Measurements from ENCODE around the gene MON2.

DNA sequence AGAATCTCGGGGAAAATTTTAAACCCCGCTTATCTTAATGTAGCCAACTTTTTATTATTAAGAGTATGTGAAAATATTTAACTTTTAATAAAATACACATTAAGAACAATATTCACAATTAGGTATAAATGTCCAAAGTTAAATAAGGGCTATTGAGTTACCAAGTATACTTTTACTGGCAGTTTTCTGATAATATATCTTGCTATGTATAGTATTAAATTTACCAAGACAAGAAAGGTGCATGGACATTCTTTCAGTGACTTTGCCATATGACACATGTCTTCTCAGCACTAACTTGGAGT, 115.4 kb downstream of the MON2 start:
- TF ChIP-seq, protein P1, sequence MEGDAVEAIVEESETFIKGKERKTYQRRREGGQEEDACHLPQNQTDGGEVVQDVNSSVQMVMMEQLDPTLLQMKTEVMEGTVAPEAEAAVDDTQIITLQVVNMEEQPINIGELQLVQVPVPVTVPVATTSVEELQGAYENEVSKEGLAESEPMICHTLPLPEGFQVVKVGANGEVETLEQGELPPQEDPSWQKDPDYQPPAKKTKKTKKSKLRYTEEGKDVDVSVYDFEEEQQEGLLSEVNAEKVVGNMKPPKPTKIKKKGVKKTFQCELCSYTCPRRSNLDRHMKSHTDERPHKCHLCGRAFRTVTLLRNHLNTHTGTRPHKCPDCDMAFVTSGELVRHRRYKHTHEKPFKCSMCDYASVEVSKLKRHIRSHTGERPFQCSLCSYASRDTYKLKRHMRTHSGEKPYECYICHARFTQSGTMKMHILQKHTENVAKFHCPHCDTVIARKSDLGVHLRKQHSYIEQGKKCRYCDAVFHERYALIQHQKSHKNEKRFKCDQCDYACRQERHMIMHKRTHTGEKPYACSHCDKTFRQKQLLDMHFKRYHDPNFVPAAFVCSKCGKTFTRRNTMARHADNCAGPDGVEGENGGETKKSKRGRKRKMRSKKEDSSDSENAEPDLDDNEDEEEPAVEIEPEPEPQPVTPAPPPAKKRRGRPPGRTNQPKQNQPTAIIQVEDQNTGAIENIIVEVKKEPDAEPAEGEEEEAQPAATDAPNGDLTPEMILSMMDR (IDR thresholded peaks at IDR 0.05; ENCODE audit: control extremely low read depth in 1 of 3, insufficient read depth in 1 of 3, low read depth in 1 of 3, low read length in 3 of 3): no peak
- TF ChIP-seq, protein P2, sequence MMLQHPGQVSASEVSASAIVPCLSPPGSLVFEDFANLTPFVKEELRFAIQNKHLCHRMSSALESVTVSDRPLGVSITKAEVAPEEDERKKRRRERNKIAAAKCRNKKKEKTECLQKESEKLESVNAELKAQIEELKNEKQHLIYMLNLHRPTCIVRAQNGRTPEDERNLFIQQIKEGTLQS (IDR thresholded peaks at IDR 0.05; ENCODE audit: insufficient read depth, low read depth, low read length): no peak
- no peak for TF ChIP-seq SIRT6 (IDR thresholded peaks at IDR 0.05; ENCODE audit: low read length)
- TF ChIP-seq BRCA1 (IDR thresholded peaks at IDR 0.05; ENCODE audit: low read depth, low read length): no peak
- TF ChIP-seq CHD2 (IDR thresholded peaks at IDR 0.05; ENCODE audit: low read length): no peak
- no peak for TF ChIP-seq SIX5 (IDR thresholded peaks at IDR 0.05; ENCODE audit: low read depth, low read length)
- TF ChIP-seq POLR2A (IDR thresholded peaks at IDR 0.05; ENCODE audit: control extremely low read depth in 1 of 2, low read depth in 2 of 2, low read length in 2 of 2): no peak
- no peak for TF ChIP-seq EZH2 (IDR thresholded peaks at IDR 0.05; ENCODE audit: low read depth, low read length, severe bottlenecking)
- no peak for TF ChIP-seq GABPA (IDR thresholded peaks at IDR 0.05; ENCODE audit: borderline replicate concordance, insufficient read depth, low read length)
